Fibroblast of lung (primary cell): ENCODE measurements around the gene RBM46. TPM values are rescaled to one million over a fixed set of nuclear protein-coding genes. Genes with fewer than 3 reads are reported as not detected.

Experiments
- DNase-seq, 2 donors: peaks; one replicate each; pipeline versions ENCODE4 v3.0.0 to v3.0.0-alpha.2; 2010; ENCODE audit warnings: low read depth in 2 of 2
- H2AFZ ChIP-seq: 2 replicates; pipeline ENCODE4 v1.5.1; 2012; ENCODE audit warnings: low read length, control low read depth, inconsistent platforms
- H3K27ac ChIP-seq: 2 replicates; pipeline ENCODE4 v1.5.1; 2011; ENCODE audit warnings: low read length, control low read depth; ENCODE audit not compliant: insufficient read depth
- H3K27me3 ChIP-seq: 2 replicates; pipeline ENCODE4 v1.5.1; 2011; ENCODE audit warnings: mild to moderate bottlenecking, low read length; ENCODE audit not compliant: control insufficient read depth, insufficient read depth
- H3K36me3 ChIP-seq: 2 replicates; pipeline ENCODE4 v1.5.1; 2011; ENCODE audit warnings: low read length; ENCODE audit not compliant: control insufficient read depth, insufficient read depth
- H3K4me1 ChIP-seq: 2 replicates; pipeline ENCODE4 v1.5.1; 2011; ENCODE audit warnings: low read length; ENCODE audit not compliant: control insufficient read depth, insufficient read depth; ENCODE audit errors: extremely low read depth
- H3K4me2 ChIP-seq: 2 replicates; pipeline ENCODE4 v1.5.1; 2011; ENCODE audit warnings: low read length, control low read depth; ENCODE audit not compliant: insufficient read depth; ENCODE audit errors: extremely low read depth
- H3K4me3 ChIP-seq, 4 experiments: fragments of 200-600 bp in 1 of 4; sonication (generic) in 1 of 4; replicated peaks in 1 of 4; 2 replicates each; pipeline ENCODE4 v1.5.1; 2011 to 2016; ENCODE audit warnings: low read length in 4 of 4, low read depth in 3 of 4, mild to moderate bottlenecking in 3 of 4, control low read depth in 2 of 4, inconsistent platforms in 1 of 4, mixed read lengths in 1 of 4; ENCODE audit not compliant: insufficient read depth in 1 of 4; ENCODE audit errors: control extremely low read depth in 1 of 4
- H3K79me2 ChIP-seq: 2 replicates; pipeline ENCODE4 v1.5.1; 2012; ENCODE audit warnings: mild to moderate bottlenecking, low read length, inconsistent platforms; ENCODE audit not compliant: control insufficient read depth, insufficient read depth
- H3K9ac ChIP-seq: 2 replicates; pipeline ENCODE4 v1.5.1; 2011; ENCODE audit warnings: mild to moderate bottlenecking, low read length, control low read depth; ENCODE audit not compliant: insufficient read depth
- H3K9me3 ChIP-seq: 2 replicates; pipeline ENCODE4 v1.5.1; 2012; ENCODE audit warnings: low read depth, low read length; ENCODE audit not compliant: control insufficient read depth, insufficient read depth
- H4K20me1 ChIP-seq: 2 replicates; pipeline ENCODE4 v1.5.1; 2011; ENCODE audit warnings: low read length; ENCODE audit not compliant: control insufficient read depth, insufficient read depth; ENCODE audit errors: extremely low read depth
- EZH2 ChIP-seq: IDR thresholded peaks from 2 replicates; pipeline ENCODE4 v1.5.1; 2012; ENCODE audit warnings: low read length, control low read depth, mild to moderate bottlenecking; ENCODE audit errors: missing control alignments
- polyA plus RNA-seq, 2 donors: library from polyadenylated mRNA; depleted of rRNA in 1 of 2; stranded (reverse) in 1 of 2; unstranded in 1 of 2; fragments of >200 nt; gene quantifications; 2 replicates each; pipeline ENCODE4 v1.2.1, GENCODE V29; 2011 to 2012; ENCODE audit warnings: missing spikeins in 1 of 2
- total RNA-seq: library from RNA; depleted of rRNA; stranded (reverse); fragments of >200 nt; gene quantifications from 2 replicates; pipeline ENCODE4 v1.2.1, GENCODE V29; 2014
- TF ChIP-seq, protein P1 (sequence below), 2 donors: IDR thresholded peaks in 1 of 2; conservative IDR thresholded peaks in 1 of 2; 1 replicate in 1 of 2; 2 replicates in 1 of 2; pipeline ENCODE4 v1.5.1; 2011 to 2012; ENCODE audit warnings: low read length in 2 of 2, control low read depth in 1 of 2, inconsistent platforms in 1 of 2, low read depth in 1 of 2, mild to moderate bottlenecking in 1 of 2

RBM46 gene
- total and polyA plus RNA-seq, 2 donors (not counting 1 experiment from before 2014, with no cell fraction given): 0.08 TPM; not detected in 1

DNA sequence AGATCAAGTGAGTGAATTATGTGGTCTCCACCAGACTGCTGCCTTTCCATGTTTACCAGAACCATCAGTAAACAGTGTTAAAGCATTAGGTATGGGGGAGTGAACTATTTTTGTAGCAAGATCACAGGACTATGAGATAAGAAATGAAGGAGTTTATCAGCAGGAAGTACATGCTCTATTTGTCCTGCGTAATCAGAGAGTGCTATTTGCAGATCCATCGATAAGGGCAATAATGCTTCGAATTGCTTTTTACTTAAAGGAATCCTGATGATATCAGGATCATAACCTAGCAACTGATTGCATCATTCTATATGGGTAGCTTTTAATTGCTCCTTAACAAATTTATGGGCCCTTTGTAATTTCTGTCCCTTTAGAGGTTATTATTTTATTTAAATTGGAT lies 57.1 kb downstream of the RBM46 start:
- Histone ChIP-seq H3K27me3 (no peaks in the 10 kb centered on the region), H3K9me3 (no peaks in the 10 kb centered on the region), H3K36me3 (no peaks in the 10 kb centered on the region), H3K4me1 (no peaks in the 10 kb centered on the region), H4K20me1 (no peaks in the 10 kb centered on the region), H3K4me3 (no peak overlapping the region), H3K27ac (no peak overlapping the region), H3K79me2 (no peaks in the 10 kb centered on the region), H2AFZ (no peak overlapping the region), H3K4me2 (no peak overlapping the region), H3K9ac (no peak overlapping the region)
- no peak for DNase-seq
- TF ChIP-seq EZH2: no peak
- TF ChIP-seq, protein P1, sequence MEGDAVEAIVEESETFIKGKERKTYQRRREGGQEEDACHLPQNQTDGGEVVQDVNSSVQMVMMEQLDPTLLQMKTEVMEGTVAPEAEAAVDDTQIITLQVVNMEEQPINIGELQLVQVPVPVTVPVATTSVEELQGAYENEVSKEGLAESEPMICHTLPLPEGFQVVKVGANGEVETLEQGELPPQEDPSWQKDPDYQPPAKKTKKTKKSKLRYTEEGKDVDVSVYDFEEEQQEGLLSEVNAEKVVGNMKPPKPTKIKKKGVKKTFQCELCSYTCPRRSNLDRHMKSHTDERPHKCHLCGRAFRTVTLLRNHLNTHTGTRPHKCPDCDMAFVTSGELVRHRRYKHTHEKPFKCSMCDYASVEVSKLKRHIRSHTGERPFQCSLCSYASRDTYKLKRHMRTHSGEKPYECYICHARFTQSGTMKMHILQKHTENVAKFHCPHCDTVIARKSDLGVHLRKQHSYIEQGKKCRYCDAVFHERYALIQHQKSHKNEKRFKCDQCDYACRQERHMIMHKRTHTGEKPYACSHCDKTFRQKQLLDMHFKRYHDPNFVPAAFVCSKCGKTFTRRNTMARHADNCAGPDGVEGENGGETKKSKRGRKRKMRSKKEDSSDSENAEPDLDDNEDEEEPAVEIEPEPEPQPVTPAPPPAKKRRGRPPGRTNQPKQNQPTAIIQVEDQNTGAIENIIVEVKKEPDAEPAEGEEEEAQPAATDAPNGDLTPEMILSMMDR (conservative IDR thresholded peaks at IDR 0.05 in 1 of 2, IDR thresholded peaks at IDR 0.05 in 1 of 2; ENCODE audit: low read depth in 1 of 2, low read length in 2 of 2): no peak

DNA sequence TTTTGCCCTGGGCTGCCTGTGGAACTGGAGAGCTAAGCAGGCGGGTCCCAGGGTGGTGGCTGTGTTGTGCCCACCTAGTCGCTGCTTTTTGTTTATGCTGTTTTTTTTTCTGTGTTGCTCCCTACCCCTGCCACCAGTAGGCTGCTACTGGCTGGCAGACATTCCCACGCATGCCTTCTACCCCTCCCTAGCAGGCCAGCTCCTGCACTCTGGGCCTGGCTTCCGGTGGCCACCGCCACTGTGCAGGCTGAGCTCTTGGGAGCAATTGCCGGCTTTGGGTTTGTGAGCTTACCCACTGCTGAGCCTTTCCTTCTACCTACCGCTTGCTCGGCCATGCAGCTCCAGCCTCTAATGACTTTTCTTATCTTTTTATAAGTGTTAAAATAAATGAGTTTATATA lies 57.6 kb downstream of the RBM46 start:
- Histone ChIP-seq H3K27ac (no peak overlapping the region), H3K36me3 (no peaks in the 10 kb centered on the region), H2AFZ (no peak overlapping the region), H3K4me1 (no peaks in the 10 kb centered on the region), H3K4me3 (no peak overlapping the region), H3K79me2 (no peaks in the 10 kb centered on the region), H4K20me1 (no peaks in the 10 kb centered on the region), H3K9me3 (no peaks in the 10 kb centered on the region), H3K4me2 (no peak overlapping the region), H3K9ac (no peak overlapping the region), H3K27me3 (no peaks in the 10 kb centered on the region)
- TF ChIP-seq, protein P1 (conservative IDR thresholded peaks at IDR 0.05 in 1 of 2, IDR thresholded peaks at IDR 0.05 in 1 of 2; ENCODE audit: low read depth in 1 of 2, low read length in 2 of 2): no peak
- DNase-seq: no peak

DNA sequence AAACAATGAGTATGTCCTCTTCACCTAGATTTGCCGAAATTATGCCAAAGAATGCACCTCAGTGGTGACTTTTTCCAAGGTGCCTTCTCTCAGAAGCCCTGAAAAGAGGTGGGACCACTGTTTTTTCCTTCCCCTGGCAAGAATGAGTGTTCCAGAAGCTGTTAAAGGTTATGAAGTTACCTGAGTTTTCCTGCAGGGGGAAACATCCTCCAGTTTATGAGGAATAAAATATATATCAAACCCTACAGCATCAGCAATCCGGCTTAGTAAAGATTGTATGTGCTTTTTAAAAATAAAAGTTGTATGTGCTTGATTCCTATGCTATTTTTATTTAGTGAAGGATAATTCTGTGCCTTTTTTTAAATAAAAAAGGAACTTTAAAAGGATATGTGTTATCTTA lies 73.3 kb downstream of the RBM46 start:
- H2AFZ ChIP-seq: no peak overlapping the region
- DNase-seq: peak in 1 of 2 donors; percentile 7
- no peak overlapping the region for H3K27ac ChIP-seq
- no peaks in the 10 kb centered on the region for H3K9me3 ChIP-seq
- H3K9ac ChIP-seq: no peak overlapping the region
- H4K20me1 ChIP-seq: no peaks in the 10 kb centered on the region
- H3K27me3 ChIP-seq: no peaks in the 10 kb centered on the region
- H3K4me2 ChIP-seq: no peak overlapping the region
- H3K4me1 ChIP-seq: no peaks in the 10 kb centered on the region
- H3K79me2 ChIP-seq: no peaks in the 10 kb centered on the region
- H3K36me3 ChIP-seq: no peaks in the 10 kb centered on the region
- H3K4me3 ChIP-seq: no peak overlapping the region
- TF ChIP-seq, protein P1 (conservative IDR thresholded peaks at IDR 0.05 in 1 of 2, IDR thresholded peaks at IDR 0.05 in 1 of 2; ENCODE audit: low read depth in 1 of 2, low read length in 2 of 2): peak in 1 of 2 donors; percentile 16
- TF ChIP-seq EZH2: no peak
